ENCODE measurements around the gene PCDH15.

The PCDH15 gene

GRCh38 chr10:54266395-54266794, 534.6 kb downstream of the PCDH15 start:
- in situ Hi-C loops (cut with HindIII; ENCODE audit: low pct_ligation_motif_present, low pct_unique_long_range_greater_than_20kb, low sequenced_read_pairs) = no loop called here
- no peak for DNase-seq

GRCh38 chr10:54262726-54263125, 538.3 kb downstream of the PCDH15 start:
- DNase-seq = no peak
- in situ Hi-C loops (cut with HindIII; ENCODE audit: low pct_ligation_motif_present, low pct_unique_long_range_greater_than_20kb, low sequenced_read_pairs) = no loop called here

- DNase-seq = no peak
- in situ Hi-C loops (cut with HindIII; ENCODE audit: low pct_ligation_motif_present, low pct_unique_long_range_greater_than_20kb, low sequenced_read_pairs) = no loop called here
Measured at GRCh38 chr10:54259104-54259503, 541.9 kb downstream of the PCDH15 start.

- DNase-seq = no peak
- in situ Hi-C loops (cut with HindIII; ENCODE audit: low pct_ligation_motif_present, low pct_unique_long_range_greater_than_20kb, low sequenced_read_pairs) = no loop called here
Measured at GRCh38 chr10:54234832-54235231, 566.2 kb downstream of the PCDH15 start.

GRCh38 chr10:54203401-54203800, 597.6 kb downstream of the PCDH15 start:
- DNase-seq = no peak
- in situ Hi-C loops (cut with HindIII; ENCODE audit: low pct_ligation_motif_present, low pct_unique_long_range_greater_than_20kb, low sequenced_read_pairs) = no loop called here

GRCh38 chr10:54198051-54198450, 603.0 kb downstream of the PCDH15 start:
- DNase-seq = no peak
- in situ Hi-C loops (cut with HindIII; ENCODE audit: low pct_ligation_motif_present, low pct_unique_long_range_greater_than_20kb, low sequenced_read_pairs) = no loop called here

GRCh38 chr10:54194806-54195205, 606.2 kb downstream of the PCDH15 start:
- in situ Hi-C loops (cut with HindIII; ENCODE audit: low pct_ligation_motif_present, low pct_unique_long_range_greater_than_20kb, low sequenced_read_pairs) = no loop called here
- no peak for DNase-seq

- in situ Hi-C loops (cut with HindIII; ENCODE audit: low pct_ligation_motif_present, low pct_unique_long_range_greater_than_20kb, low sequenced_read_pairs) = no loop called here
- no peak for DNase-seq
Measured at GRCh38 chr10:54159924-54160323, 641.1 kb downstream of the PCDH15 start.

GRCh38 chr10:54148508-54148907, 652.5 kb downstream of the PCDH15 start:
- no peak for DNase-seq
- in situ Hi-C loops (cut with HindIII; ENCODE audit: low pct_ligation_motif_present, low pct_unique_long_range_greater_than_20kb, low sequenced_read_pairs) = no loop called here

GRCh38 chr10:54139819-54140428, 661.1 kb downstream of the PCDH15 start:
- DNase-seq = no peak
- in situ Hi-C loops (cut with HindIII; ENCODE audit: low pct_ligation_motif_present, low pct_unique_long_range_greater_than_20kb, low sequenced_read_pairs) = no loop called here

- in situ Hi-C loops (cut with HindIII; ENCODE audit: low pct_ligation_motif_present, low pct_unique_long_range_greater_than_20kb, low sequenced_read_pairs) = no loop called here
Measured at GRCh38 chr10:54137396-54137795, 663.6 kb downstream of the PCDH15 start.

GRCh38 chr10:54133203-54133602, 667.8 kb downstream of the PCDH15 start:
- DNase-seq = peak; percentile 33
- in situ Hi-C loops (cut with HindIII; ENCODE audit: low pct_ligation_motif_present, low pct_unique_long_range_greater_than_20kb, low sequenced_read_pairs) = no loop called here

More at GRCh38 chr10:54137396-54137795, 663.6 kb downstream of the PCDH15 start:
- DNase-seq = no peak

- DNase-seq = no peak
- in situ Hi-C loops (cut with HindIII; ENCODE audit: low pct_ligation_motif_present, low pct_unique_long_range_greater_than_20kb, low sequenced_read_pairs) = no loop called here
Measured at GRCh38 chr10:54131833-54132232, 669.2 kb downstream of the PCDH15 start.

GRCh38 chr10:54130394-54130793, 670.6 kb downstream of the PCDH15 start:
- no peak for DNase-seq

GRCh38 chr10:54125098-54125747, 675.8 kb downstream of the PCDH15 start:
- DNase-seq = no peak
- in situ Hi-C loops (cut with HindIII; ENCODE audit: low pct_ligation_motif_present, low pct_unique_long_range_greater_than_20kb, low sequenced_read_pairs) = no loop called here

More at GRCh38 chr10:54130394-54130793, 670.6 kb downstream of the PCDH15 start:
- in situ Hi-C loops (cut with HindIII; ENCODE audit: low pct_ligation_motif_present, low pct_unique_long_range_greater_than_20kb, low sequenced_read_pairs) = no loop called here

- no peak for DNase-seq
- in situ Hi-C loops (cut with HindIII; ENCODE audit: low pct_ligation_motif_present, low pct_unique_long_range_greater_than_20kb, low sequenced_read_pairs) = no loop called here
Measured at GRCh38 chr10:54124209-54124885, 676.7 kb downstream of the PCDH15 start.

- in situ Hi-C loops (cut with HindIII; ENCODE audit: low pct_ligation_motif_present, low pct_unique_long_range_greater_than_20kb, low sequenced_read_pairs) = no loop called here
- DNase-seq = no peak
Measured at GRCh38 chr10:54120806-54121205, 680.2 kb downstream of the PCDH15 start.

- in situ Hi-C loops (cut with HindIII; ENCODE audit: low pct_ligation_motif_present, low pct_unique_long_range_greater_than_20kb, low sequenced_read_pairs) = no loop called here
- no peak for DNase-seq
Measured at GRCh38 chr10:54108961-54109360, 692.1 kb downstream of the PCDH15 start.

- no peak for DNase-seq
- in situ Hi-C loops (cut with HindIII; ENCODE audit: low pct_ligation_motif_present, low pct_unique_long_range_greater_than_20kb, low sequenced_read_pairs) = no loop called here
Measured at GRCh38 chr10:54096892-54097291, 704.1 kb downstream of the PCDH15 start.

- in situ Hi-C loops (cut with HindIII; ENCODE audit: low pct_ligation_motif_present, low pct_unique_long_range_greater_than_20kb, low sequenced_read_pairs) = no loop called here
- DNase-seq = no peak
Measured at GRCh38 chr10:54094321-54094720, 706.7 kb downstream of the PCDH15 start.
